Activated naive CD4-positive, alpha-beta T cell (primary cell): ENCODE results near the gene UBL5.
A peak's percentile ranks its signal among the peaks of the same experiment; 100 is the strongest.
"Not testable (repeated sequence)": the region's sequence is repeated elsewhere in the genome, so short reads cannot be mapped to it uniquely, and the experiment has no call there.

Experiments
- DNase-seq, 4 experiments: peaks; one replicate each; lab custom pipeline; 2025; lab: John Stamatoyannopoulos, UW

The UBL5 gene

GRCh38 chr19:9811139-9811538, 16.6 kb upstream of the UBL5 start:
- no peak for DNase-seq

- DNase-seq = no peak
These were observed 9.5 kb upstream of the UBL5 start for GRCh38 chr19:9818175-9818733.

- DNase-seq = peak; percentile 100
These were observed 8.8 kb upstream of the UBL5 start, which contains the start of gene FBXL12 for GRCh38 chr19:9818734-9819595. Gene FBXL12, minus strand, starts transcription at chr19:9819079. Its CDS starts 266 bp downstream, at chr19:9818813.

GRCh38 chr19:9819596-9819909, 8.2 kb upstream of the UBL5 start:
- DNase-seq = no peak

DNA sequence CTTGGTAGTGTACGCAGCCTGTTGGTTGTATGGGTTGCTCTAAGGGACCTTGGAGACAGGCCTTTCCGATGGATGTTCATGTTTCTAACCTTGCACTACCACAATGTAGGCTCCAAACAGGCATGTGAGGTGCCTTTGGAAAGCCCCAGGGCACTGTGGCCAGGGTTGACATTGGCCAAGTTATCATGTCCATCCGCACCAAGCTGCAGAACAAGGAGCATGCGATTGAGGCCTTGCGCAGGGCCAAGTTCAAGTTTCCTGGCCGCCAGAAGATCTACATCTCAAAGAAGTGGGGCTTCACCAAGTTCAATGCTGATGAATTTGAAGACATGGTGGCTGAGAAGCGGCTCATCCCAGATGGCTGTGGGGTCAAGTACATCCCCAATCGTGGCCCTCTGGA, 7.7 kb upstream of the UBL5 start:
- DNase-seq = not testable (repeated sequence)

DNA sequence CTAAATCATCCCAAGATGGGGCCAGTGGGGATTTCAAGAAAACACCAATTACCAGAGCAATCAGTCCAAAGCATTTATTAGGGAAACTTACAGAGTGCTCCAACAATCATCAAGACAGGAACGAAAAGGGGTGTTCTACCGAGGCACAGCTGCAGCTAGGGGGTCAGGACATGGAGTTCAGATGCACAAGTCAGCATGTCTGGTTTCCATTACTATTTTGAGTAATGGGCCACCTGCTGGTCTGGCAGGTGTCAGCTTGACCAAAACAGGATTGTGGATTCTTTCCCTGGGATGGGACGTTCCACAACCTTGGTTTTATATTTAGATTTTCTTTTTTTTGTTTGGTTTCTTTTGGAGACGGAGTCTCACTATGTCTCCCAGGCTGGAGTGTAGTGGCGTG, 3.9 kb upstream of the UBL5 start:
- DNase-seq = no peak

DNA sequence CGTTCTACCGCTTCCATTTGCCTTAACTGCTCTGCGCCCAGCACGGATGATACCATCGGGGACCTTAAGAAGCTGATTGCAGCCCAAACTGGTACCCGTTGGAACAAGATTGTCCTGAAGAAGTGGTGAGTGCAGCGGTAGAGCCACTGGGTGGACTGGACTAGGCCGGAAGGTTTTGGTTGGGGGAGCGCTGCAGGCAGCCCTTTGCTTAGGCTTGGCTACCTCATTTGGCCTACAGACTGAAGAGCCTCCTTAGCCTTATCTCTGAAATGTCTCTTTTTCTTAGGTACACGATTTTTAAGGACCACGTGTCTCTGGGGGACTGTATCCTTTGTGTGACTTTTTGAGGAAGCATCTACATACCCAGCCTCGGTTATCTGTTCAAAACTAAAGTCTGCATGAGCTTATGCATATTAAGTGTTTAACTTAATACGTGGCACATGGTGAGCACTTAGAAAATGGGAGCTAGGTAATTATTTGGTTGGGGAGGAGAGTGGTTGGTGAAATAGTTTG, 889 bp downstream of the UBL5 start:
- DNase-seq = no peak

DNA sequence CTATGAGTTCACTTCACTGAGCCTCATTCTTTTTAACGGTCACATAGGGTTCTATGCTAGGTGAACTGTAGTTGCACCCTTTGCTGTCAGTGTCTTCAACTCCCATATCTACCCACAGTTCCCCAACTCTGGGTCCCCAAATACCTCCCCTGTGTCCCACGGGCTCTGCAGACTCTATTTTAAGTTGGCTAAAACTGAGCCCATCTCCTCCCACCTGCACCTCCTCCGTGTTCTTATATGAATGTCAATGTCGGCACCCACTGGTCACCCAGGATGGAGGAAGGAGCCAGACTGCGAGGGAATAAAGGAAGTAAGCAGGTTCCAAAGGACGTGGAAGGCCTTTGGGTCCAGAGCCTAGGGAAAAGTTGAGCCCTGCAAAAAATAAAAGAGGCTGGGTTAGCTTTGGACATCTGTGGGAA, 6.6 kb downstream of the UBL5 start:
- no peak for DNase-seq

DNA sequence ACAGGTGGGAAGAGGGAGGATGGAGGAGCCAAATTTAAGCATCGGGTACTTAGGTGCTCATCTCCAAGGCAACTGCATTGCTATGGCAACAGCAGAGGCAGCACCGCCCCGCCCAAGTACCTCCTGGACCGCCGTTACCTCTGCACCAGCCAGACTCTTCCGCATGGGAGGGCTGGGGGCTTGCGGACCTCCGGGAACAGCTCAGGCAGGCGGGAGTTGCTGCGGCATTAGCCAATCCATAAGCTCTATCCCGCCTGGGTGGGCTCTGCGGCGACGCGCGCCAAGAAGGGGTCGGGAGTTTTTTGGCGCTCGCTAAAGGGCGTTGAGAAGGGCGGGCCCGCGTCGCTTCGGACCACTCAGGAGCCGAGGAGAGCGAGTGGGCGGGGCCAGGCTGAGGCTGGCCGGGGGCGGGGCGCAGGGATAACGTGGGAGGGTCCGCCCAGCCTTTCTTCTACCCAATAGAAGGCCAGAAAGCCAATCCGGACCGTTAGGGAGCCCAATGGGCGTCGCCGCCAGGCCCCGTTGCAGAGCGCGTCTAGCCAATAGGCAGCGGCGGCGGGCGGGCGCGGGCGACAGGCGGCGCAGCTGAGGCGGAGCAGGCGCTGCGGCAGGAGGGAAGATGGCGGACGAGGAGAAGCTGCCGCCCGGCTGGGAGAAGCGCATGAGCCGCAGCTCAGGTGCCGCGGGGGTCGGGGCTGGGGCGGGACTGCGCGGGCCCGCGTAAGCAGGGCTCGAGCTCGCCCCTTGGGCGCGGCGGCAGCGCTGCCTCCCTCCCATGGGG, 7.2 kb downstream of the UBL5 start, which contains the start of gene PIN1:
PIN1 (plus strand) TSS at position 593 of the 781 bp plus-strand sequence; CDS start at position 620, 27 bp downstream.
- peak; percentile 95 to 99 (median 98) for DNase-seq

DNA sequence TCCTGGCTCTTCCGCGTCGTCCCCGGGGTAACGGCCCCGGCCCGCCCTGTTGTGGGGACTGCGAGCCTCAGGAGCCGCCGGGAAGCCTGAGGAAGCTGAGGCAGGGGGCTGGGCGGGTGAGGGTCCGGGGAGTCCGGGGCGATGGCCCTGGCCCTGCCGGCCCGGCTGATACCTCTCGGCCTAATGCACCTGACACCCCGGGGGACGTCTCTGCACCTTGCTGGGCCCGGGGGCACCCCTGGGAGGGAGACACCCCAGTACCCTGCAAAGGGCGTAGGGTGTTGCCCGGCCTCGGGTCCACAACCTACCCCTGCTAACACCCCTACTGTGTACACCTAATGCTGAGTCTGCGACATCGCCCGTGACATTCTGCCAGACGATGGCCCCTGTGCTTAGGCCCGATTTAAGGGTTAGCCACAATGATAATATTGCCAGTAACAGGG, 7.8 kb downstream of the UBL5 start:
- DNase-seq = no peak

GRCh38 chr19:9836021-9836420, 8.3 kb downstream of the UBL5 start:
- no peak for DNase-seq

- DNase-seq = no peak
These were observed 10.6 kb downstream of the UBL5 start for GRCh38 chr19:9838324-9838723.

DNA sequence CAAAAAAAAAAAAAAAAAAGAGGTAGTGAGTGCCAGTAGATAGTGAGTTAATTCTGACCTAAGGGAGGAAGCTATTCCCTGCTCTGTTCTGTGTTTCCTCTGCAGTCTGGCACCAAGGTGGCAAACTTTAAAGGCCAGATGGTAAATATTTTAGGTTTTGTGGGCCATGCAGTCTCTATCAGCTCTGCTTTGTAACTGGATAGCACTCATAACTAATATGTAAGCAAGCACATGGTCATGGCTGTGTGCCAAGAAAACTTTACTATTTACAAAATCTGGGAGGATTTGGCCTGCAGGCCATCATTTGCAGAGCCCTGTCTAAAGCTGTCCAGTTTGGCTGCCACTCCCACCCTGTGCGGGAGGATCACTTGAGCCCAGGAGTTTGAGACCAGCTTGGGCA, 11.7 kb downstream of the UBL5 start:
- no peak for DNase-seq

- no peak for DNase-seq
These were observed 15.3 kb downstream of the UBL5 start for GRCh38 chr19:9842834-9843625.

DNA sequence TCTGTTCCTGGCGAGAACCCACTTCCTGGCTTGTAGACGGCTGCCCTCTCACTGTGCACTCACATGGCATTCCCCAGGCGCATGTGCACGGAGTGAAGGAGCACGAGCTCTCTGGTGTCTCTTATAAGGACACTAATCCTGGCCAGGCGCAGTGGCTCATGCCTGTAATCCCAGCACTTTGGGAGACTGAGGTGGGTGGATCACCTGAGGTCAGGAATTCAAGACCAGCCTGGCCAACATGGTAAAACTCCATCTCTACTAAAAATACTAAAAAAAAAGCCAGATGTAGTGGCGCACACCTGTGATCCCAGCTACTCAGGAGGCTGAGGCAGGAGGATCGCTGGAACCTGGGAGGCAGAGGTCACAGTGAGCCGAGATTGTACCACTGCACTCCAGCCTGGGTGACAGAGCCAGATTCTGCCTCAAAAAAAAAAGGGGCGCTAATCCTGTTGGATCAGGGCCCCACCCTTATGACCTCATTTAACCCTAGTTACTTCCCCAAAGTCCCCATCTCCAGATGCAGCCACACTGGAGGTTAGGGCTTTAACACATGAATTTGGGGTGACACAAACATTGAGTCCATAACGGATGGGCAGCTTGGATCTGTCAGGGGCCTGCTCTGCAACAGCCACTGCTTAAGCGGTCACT, 16.0 kb downstream of the UBL5 start:
- DNase-seq = not testable (repeated sequence)

GRCh38 chr19:9847087-9847671, 19.5 kb downstream of the UBL5 start:
- DNase-seq = peak in 3 of 4 experiments; percentile 12 to 31 (median 21)

GRCh38 chr19:9848060-9848459, 20.3 kb downstream of the UBL5 start:
- peak in 2 of 4 experiments; percentile 16 to 45 for DNase-seq

DNA sequence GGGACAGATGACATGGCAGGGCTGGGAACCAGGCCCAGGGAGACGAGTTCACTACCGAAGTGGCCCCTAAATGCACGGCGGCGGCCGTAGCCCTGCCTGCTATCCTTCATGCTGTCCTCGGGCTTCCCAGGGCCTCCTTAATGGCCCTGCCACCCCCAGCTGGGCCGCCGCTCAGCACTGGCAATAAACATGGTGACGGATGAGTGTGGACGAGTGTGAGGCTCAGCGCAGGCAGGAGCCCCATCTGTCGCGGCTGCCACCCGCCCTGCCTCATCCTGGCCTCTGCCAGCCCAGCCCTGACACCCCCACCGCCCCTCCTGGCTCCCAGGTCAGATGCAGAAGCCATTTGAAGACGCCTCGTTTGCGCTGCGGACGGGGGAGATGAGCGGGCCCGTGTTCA, 21.0 kb downstream of the UBL5 start:
- DNase-seq = no peak

GRCh38 chr19:9849791-9850190, 22.1 kb downstream of the UBL5 start:
- no peak for DNase-seq

GRCh38 chr19:9850235-9850959, 22.7 kb downstream of the UBL5 start:
- DNase-seq = no peak
